ENCODE measurements around the gene FAM228B.
A peak's percentile ranks its signal among the peaks of the same experiment; 100 is the strongest.

FAM228B gene

GRCh38 chr2:24207359-24207758, 84.1 kb downstream of the FAM228B start:
- no peak for TF ChIP-seq CTCF (IDR thresholded peaks at IDR 0.05; ENCODE audit: low read depth, low read length, missing control alignments)
- H3K4me3 ChIP-seq (ENCODE audit: low read depth, low read length): no peak overlapping the region
- DNase-seq (ENCODE audit: low read depth): no peak

GRCh38 chr2:24208490-24208889, 85.2 kb downstream of the FAM228B start:
- H3K4me3 ChIP-seq (ENCODE audit: low read depth, low read length): no peak overlapping the region
- TF ChIP-seq CTCF (IDR thresholded peaks at IDR 0.05; ENCODE audit: low read depth, low read length, missing control alignments): no peak
- DNase-seq (ENCODE audit: low read depth): no peak

- no peak overlapping the region for H3K4me3 ChIP-seq (ENCODE audit: low read depth, low read length)
- TF ChIP-seq CTCF (IDR thresholded peaks at IDR 0.05; ENCODE audit: low read depth, low read length, missing control alignments): no peak
- no peak for DNase-seq (ENCODE audit: low read depth)
These were observed 86.3 kb downstream of the FAM228B start for GRCh38 chr2:24209389-24210105.

- no peak for DNase-seq (ENCODE audit: low read depth)
- TF ChIP-seq CTCF (IDR thresholded peaks at IDR 0.05; ENCODE audit: low read depth, low read length, missing control alignments): no peak
- no peak overlapping the region for H3K4me3 ChIP-seq (ENCODE audit: low read depth, low read length)
These were observed 86.8 kb downstream of the FAM228B start for GRCh38 chr2:24210106-24210455.

DNA sequence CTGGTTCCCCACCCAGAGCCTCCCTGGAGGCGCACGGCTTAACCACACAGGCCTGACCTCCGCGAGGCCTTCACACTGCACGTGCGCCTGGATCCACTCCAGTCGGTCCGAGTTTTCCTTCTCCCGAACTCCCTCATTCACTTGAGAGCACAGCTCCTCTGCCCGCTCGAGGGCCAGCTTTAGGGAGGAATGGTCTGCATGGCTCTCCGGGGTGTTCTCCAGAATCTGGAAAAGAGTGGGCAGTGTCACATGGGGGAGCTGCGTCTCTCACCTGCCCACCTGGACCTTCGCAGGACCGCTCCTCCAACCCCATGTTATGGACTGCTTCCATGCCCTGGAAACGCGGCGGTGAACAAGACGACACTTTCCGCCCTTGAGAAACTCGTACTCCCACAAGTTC, 87.5 kb downstream of the FAM228B start:
- TF ChIP-seq CTCF (IDR thresholded peaks at IDR 0.05; ENCODE audit: low read depth, low read length, missing control alignments): no peak
- H3K4me3 ChIP-seq (ENCODE audit: low read depth, low read length): no peak overlapping the region
- no peak for DNase-seq (ENCODE audit: low read depth)

DNA sequence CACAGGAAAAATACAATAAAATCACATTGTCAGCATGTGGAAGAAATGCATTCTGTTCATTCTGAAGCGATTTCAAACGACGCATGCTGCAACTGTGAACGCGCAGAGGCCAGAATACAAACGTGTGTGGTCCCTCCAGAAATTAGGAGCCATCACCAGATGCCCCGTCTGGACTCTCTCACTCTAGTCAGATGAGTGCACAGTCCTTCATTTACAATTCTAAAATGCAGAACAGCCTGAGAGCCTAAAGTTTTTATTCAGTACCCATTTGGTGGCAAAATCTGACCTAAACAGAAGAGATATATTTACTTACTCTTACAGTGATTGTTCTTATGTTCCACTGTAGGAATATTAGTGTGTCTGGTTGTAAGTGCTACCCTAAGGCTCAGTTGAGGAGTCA, 88.1 kb downstream of the FAM228B start:
- no peak for TF ChIP-seq CTCF (IDR thresholded peaks at IDR 0.05; ENCODE audit: low read depth, low read length, missing control alignments)
- no peak overlapping the region for H3K4me3 ChIP-seq (ENCODE audit: low read depth, low read length)
- DNase-seq (ENCODE audit: low read depth): no peak

DNA sequence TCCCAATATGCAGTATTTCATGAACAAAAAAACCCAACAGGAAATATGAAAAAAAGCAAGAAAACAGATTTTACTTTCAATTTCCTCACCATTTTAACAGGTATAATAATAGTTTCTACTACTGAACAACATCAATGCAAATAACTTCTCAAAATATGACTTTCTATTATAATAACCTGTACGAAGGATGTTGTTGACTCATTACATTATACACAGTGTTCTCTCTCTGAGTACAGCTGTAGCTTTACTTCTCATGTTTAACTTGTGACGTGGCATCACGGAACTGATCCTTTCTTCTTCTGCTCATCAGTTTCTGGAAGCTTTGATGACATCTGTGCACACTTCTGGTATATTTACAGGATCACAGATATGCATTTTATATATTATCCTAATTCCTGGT, 91.6 kb downstream of the FAM228B start:
- H3K4me3 ChIP-seq (ENCODE audit: low read depth, low read length): no peak overlapping the region
- no peak for TF ChIP-seq CTCF (IDR thresholded peaks at IDR 0.05; ENCODE audit: low read depth, low read length, missing control alignments)
- DNase-seq (ENCODE audit: low read depth): peak; percentile 75
